ENCODE results near the gene MRPL39. TPM values are rescaled to one million over a fixed set of nuclear protein-coding genes. Genes with fewer than 3 reads are reported as not detected.

MRPL39 gene
- total and polyA plus RNA-seq, 2 donors (not counting 3 experiments of a cell fraction or from before 2014, with no cell fraction given): 10.4 to 25.2 TPM

GRCh38 chr21:25539606-25540005 is 67.7 kb downstream of the MRPL39 start:
- CTCF ChIA-PET: no interaction called here
- Histone ChIP-seq H3K4me3 (replicated peaks in 1 of 3; ENCODE audit: insufficient read depth in 1 of 3, low read depth in 1 of 3, low read length in 3 of 3) (no peak overlapping the region), H3K9me1 (replicated peaks; ENCODE audit: control insufficient read depth, extremely low read depth, insufficient read depth, low read length) (no peaks in the 10 kb centered on the region), H3K27ac (ENCODE audit: insufficient read depth, low read depth, low read length) (no peak overlapping the region), H2AFZ (ENCODE audit: low read depth, low read length) (no peak overlapping the region), H3K9ac (replicated peaks; ENCODE audit: extremely low read depth, insufficient read depth, low read length) (no peak overlapping the region), H3K4me1 (ENCODE audit: control insufficient read depth, extremely low read depth, insufficient read depth, low read length) (no peaks in the 10 kb centered on the region), H3K79me2 (ENCODE audit: control insufficient read depth, insufficient read depth, low read length) (no peaks in the 10 kb centered on the region), H3K9me3 (replicated peaks; ENCODE audit: control insufficient read depth, insufficient read depth, low read length) (no peaks in the 10 kb centered on the region), H3K27me3 (ENCODE audit: control insufficient read depth in 2 of 2, insufficient read depth in 2 of 2, low read length in 2 of 2) (no peaks in the 10 kb centered on the region), H3K36me3 (ENCODE audit: control insufficient read depth in 2 of 2, extremely low read depth in 1 of 2, insufficient read depth in 2 of 2, low read length in 2 of 2) (no peaks in the 10 kb centered on the region), H3K4me2 (ENCODE audit: insufficient read depth, low read length) (no peak overlapping the region), H4K20me1 (replicated peaks; ENCODE audit: control insufficient read depth, extremely low read depth, insufficient read depth, low read length) (no peaks in the 10 kb centered on the region)
- POLR2A ChIA-PET: no interaction called here
- FAIRE-seq: no peak
- TF ChIP-seq MYC (IDR thresholded peaks at IDR 0.05; ENCODE audit: low read depth, low read length) (no peak), JUN (IDR thresholded peaks at IDR 0.05; ENCODE audit: borderline replicate concordance, insufficient read depth, insufficient read length, low read depth) (no peak), POLR2A (IDR thresholded peaks at IDR 0.05; ENCODE audit: low read depth, low read length) (no peak), GATA2 (IDR thresholded peaks at IDR 0.05; ENCODE audit: insufficient read depth, insufficient read length, low read depth, low read length) (no peak), POLR2AphosphoS5 (IDR thresholded peaks at IDR 0.05; ENCODE audit: insufficient read depth, low read depth, low read length) (no peak), EZH2 (IDR thresholded peaks at IDR 0.05; ENCODE audit: borderline replicate concordance, low read depth, low read length, severe bottlenecking) (no peak), FOS (IDR thresholded peaks at IDR 0.05; ENCODE audit: borderline replicate concordance, insufficient read depth, low read length) (no peak), MAX (IDR thresholded peaks at IDR 0.05; ENCODE audit: insufficient read depth, insufficient read length) (no peak), CTCF (IDR thresholded peaks at IDR 0.05; ENCODE audit: extremely low read depth in 1 of 2, insufficient read depth in 1 of 2, low read depth in 1 of 2, low read length in 2 of 2) (no peak)
- intact Hi-C loops (cut with micrococcal nuclease): no loop called here
- dilution Hi-C loops (cut with MboI; ENCODE audit: extremely low pct_ligation_motif_present, low sequenced_read_pairs): no loop called here
- no TSS peak for BruUV-seq (replicated peaks)
- DNase-seq (ENCODE audit: low read depth, low spot score): no peak

Data from endothelial cell of umbilical vein (primary cell).